IMR-90 (cell line): ENCODE results near the gene CRACDL. TPM values are rescaled to one million over a fixed set of nuclear protein-coding genes. Genes with fewer than 3 reads are reported as not detected.
"Not testable (repeated sequence)": the region's sequence is repeated elsewhere in the genome, so short reads cannot be mapped to it uniquely, and the experiment has no call there.

Experiments
- ATAC-seq: fragments of 200-7000 bp; cut with Tn5 transposase; 2 replicates; pipeline ENCODE4 v1.9.1; 2020; ENCODE audit warnings: low read depth, mild to moderate bottlenecking, moderate library complexity
- BruUV-seq: library from RNA; stranded (reverse); fragments of 400-500 nt; replicated peaks from 2 replicates; lab custom pipeline; 2021; lab: Mats Ljungman, UMichigan
- CTCF ChIA-PET: fragments of 300-600 bp; formaldehyde crosslinking; extraction: SDS; loops from one replicate; lab custom pipeline; 2021; ENCODE audit warnings: antibody characterized with exemption; lab: Yijun Ruan, JAX
- POLR2A ChIA-PET: fragments of 300-600 bp; sonication (Branson Sonifier 250); formaldehyde crosslinking; loops from one replicate; lab custom pipeline; 2022; ENCODE audit warnings: antibody characterized with exemption; ENCODE audit not compliant: unreplicated experiment; lab: Charles Lee
- DNase-seq: peaks from one replicate; pipeline ENCODE4 v3.0.0; 2013
- H2AFZ ChIP-seq: replicated peaks from 2 replicates; pipeline ENCODE3; 2013; ENCODE audit warnings: low read length, mild to moderate bottlenecking; ENCODE audit not compliant: poor library complexity
- H2AK5ac ChIP-seq: 2 replicates; pipeline ENCODE4 v1.6.1; 2013; ENCODE audit warnings: low read depth, low read length, inconsistent platforms
- H2AK9ac ChIP-seq: replicated peaks from 2 replicates; pipeline ENCODE3; 2013; ENCODE audit warnings: mild to moderate bottlenecking, low read depth, low read length, moderate library complexity; ENCODE audit not compliant: poor library complexity
- H2BK120ac ChIP-seq: 2 replicates; pipeline ENCODE4 v1.6.1; 2013; ENCODE audit warnings: low read depth, low read length, inconsistent platforms
- H2BK15ac ChIP-seq: 3 replicates; pipeline ENCODE4 v1.6.1; 2013; ENCODE audit warnings: low read depth, low read length, inconsistent platforms
- H2BK20ac ChIP-seq: 2 replicates; pipeline ENCODE4 v1.6.1; 2013; ENCODE audit warnings: low read depth, mild to moderate bottlenecking, inconsistent platforms, low read length, moderate library complexity
- H2BK5ac ChIP-seq: 2 replicates; pipeline ENCODE4 v1.6.1; 2013; ENCODE audit warnings: mild to moderate bottlenecking, low read depth, low read length, inconsistent platforms; ENCODE audit not compliant: poor library complexity, severe bottlenecking
- H3K14ac ChIP-seq: replicated peaks from 2 replicates; pipeline ENCODE4 v1.6.1; 2013; ENCODE audit warnings: low read depth, low read length, inconsistent platforms
- H3K18ac ChIP-seq: 2 replicates; pipeline ENCODE4 v1.6.1; 2013; ENCODE audit warnings: low read depth, low read length, control low read depth
- H3K23ac ChIP-seq: 2 replicates; pipeline ENCODE4 v1.6.1; 2013; ENCODE audit warnings: low read depth, low read length, inconsistent platforms
- H3K27ac ChIP-seq: 2 replicates; pipeline ENCODE4 v1.5.1; 2013; ENCODE audit warnings: mild to moderate bottlenecking, control low read depth, low read length; ENCODE audit not compliant: insufficient read depth
- H3K27me3 ChIP-seq: 2 replicates; pipeline ENCODE4 v1.6.1; 2013; ENCODE audit warnings: low read length; ENCODE audit not compliant: control insufficient read depth, insufficient read depth
- H3K36me3 ChIP-seq: 2 replicates; pipeline ENCODE4 v1.6.1; 2013; ENCODE audit warnings: low read length, mixed read lengths; ENCODE audit not compliant: control insufficient read depth, insufficient read depth
- H3K4ac ChIP-seq: 2 replicates; pipeline ENCODE4 v1.6.1; 2013; ENCODE audit warnings: low read depth, low read length, inconsistent platforms
- H3K4me1 ChIP-seq: 2 replicates; pipeline ENCODE4 v1.6.1; 2013; ENCODE audit warnings: low read length, mixed read lengths; ENCODE audit not compliant: control insufficient read depth, insufficient read depth
- H3K4me2 ChIP-seq: 2 replicates; pipeline ENCODE4 v1.6.1; 2013; ENCODE audit warnings: low read depth, mild to moderate bottlenecking, control low read depth, low read length, moderate library complexity
- H3K4me3 ChIP-seq: 2 replicates; pipeline ENCODE4 v1.5.1; 2013; ENCODE audit warnings: low read depth, mild to moderate bottlenecking, control low read depth, low read length, moderate library complexity; ENCODE audit not compliant: insufficient read depth
- H3K56ac ChIP-seq: 2 replicates; pipeline ENCODE4 v1.6.1; 2013; ENCODE audit warnings: low read length, inconsistent platforms; ENCODE audit not compliant: insufficient read depth; ENCODE audit errors: extremely low read depth
- H3K79me1 ChIP-seq, 2 experiments: 2 replicates each; pipeline ENCODE4 v1.6.1; 2013; ENCODE audit warnings: low read length in 2 of 2, inconsistent platforms in 1 of 2, low read depth in 1 of 2
- H3K9ac ChIP-seq: 2 replicates; pipeline ENCODE4 v1.6.1; 2013; ENCODE audit warnings: low read depth, low read length, control low read depth
- H3K9me1 ChIP-seq: 2 replicates; pipeline ENCODE4 v1.6.1; 2013; ENCODE audit warnings: low read length, inconsistent platforms; ENCODE audit not compliant: insufficient read depth
- H3K9me3 ChIP-seq: 2 replicates; pipeline ENCODE4 v1.6.1; 2013; ENCODE audit warnings: low read length; ENCODE audit not compliant: control insufficient read depth, insufficient read depth
- H4K20me1 ChIP-seq: 2 replicates; pipeline ENCODE4 v1.6.1; 2013; ENCODE audit warnings: low read length, inconsistent platforms; ENCODE audit not compliant: insufficient read depth
- H4K5ac ChIP-seq: 2 replicates; pipeline ENCODE4 v1.6.1; 2013; ENCODE audit warnings: mild to moderate bottlenecking, low read depth, low read length, control low read depth
- H4K8ac ChIP-seq, 2 experiments: 2 replicates each; pipeline ENCODE4 v1.6.1; 2013; ENCODE audit warnings: low read depth in 2 of 2, low read length in 2 of 2, control low read depth in 1 of 2, inconsistent platforms in 1 of 2
- H4K91ac ChIP-seq: 2 replicates; pipeline ENCODE4 v1.6.1; 2013; ENCODE audit warnings: low read depth, low read length, inconsistent platforms; ENCODE audit not compliant: insufficient read depth
- MAZ ChIP-seq: IDR thresholded peaks from 2 replicates; pipeline ENCODE4 v1.6.1; 2012; ENCODE audit warnings: low read depth, mild to moderate bottlenecking, low read length, improper control_type of control experiment, moderate library complexity, borderline replicate concordance
- MXI1 ChIP-seq: IDR thresholded peaks from 2 replicates; pipeline ENCODE4 v1.6.1; 2012; ENCODE audit warnings: low read depth, mild to moderate bottlenecking, low read length, moderate library complexity, borderline replicate concordance
- NFE2L2 ChIP-seq: fragments of 150-350 bp; IDR thresholded peaks from 2 replicates; pipeline ENCODE4 v1.6.1; 2016; ENCODE audit warnings: low read depth, mild to moderate bottlenecking, low read length
- WGBS, 2 experiments: methylation state at CpG; one replicate each; pipeline versions ENCODE4 v1.1.5 to v1.1.7; 2013; ENCODE audit warnings: missing lambda C conversion rate in 2 of 2; ENCODE audit not compliant: insufficient read length in 1 of 2; ENCODE audit errors: extremely low coverage in 2 of 2; 5-methylcytosine and 5-hydroxymethylcytosine counted together
- dilution Hi-C: fragments of 300-500 bp; cut with HindIII; formaldehyde crosslinking; loops from one replicate; pipeline ENCODE4 v1.14.3; 2018; ENCODE audit warnings: low sequenced_read_pairs; ENCODE audit not compliant: unreplicated experiment
- in situ Hi-C: fragments of 300-500 bp; cut with MboI; formaldehyde crosslinking; loops from 3 replicates; pipeline ENCODE4 v1.14.3; 2019; ENCODE audit warnings: low sequenced_read_pairs, inconsistent platforms, mixed read lengths
- intact Hi-C: fragments of 100-400 bp; cut with micrococcal nuclease; formaldehyde crosslinking; loops from 2 replicates; pipeline ENCODE4 v1.10.0; 2022
- polyA plus RNA-seq, 3 experiments: library from polyadenylated mRNA; depleted of rRNA; stranded (reverse); fragments of >200 nt; gene quantifications; 2 replicates each; pipeline ENCODE4 v1.2.3, GENCODE V29; 2012; ENCODE audit warnings: low replicate concordance in 1 of 3
- total RNA-seq: library from RNA; depleted of rRNA; stranded (reverse); fragments of >200 nt; gene quantifications from 2 replicates; pipeline ENCODE4 v1.2.3, GENCODE V29; 2012

CRACDL gene
- total and polyA plus RNA-seq, 2 of the 4 experiments (the other 2 are of a cell fraction): not detected

DNA sequence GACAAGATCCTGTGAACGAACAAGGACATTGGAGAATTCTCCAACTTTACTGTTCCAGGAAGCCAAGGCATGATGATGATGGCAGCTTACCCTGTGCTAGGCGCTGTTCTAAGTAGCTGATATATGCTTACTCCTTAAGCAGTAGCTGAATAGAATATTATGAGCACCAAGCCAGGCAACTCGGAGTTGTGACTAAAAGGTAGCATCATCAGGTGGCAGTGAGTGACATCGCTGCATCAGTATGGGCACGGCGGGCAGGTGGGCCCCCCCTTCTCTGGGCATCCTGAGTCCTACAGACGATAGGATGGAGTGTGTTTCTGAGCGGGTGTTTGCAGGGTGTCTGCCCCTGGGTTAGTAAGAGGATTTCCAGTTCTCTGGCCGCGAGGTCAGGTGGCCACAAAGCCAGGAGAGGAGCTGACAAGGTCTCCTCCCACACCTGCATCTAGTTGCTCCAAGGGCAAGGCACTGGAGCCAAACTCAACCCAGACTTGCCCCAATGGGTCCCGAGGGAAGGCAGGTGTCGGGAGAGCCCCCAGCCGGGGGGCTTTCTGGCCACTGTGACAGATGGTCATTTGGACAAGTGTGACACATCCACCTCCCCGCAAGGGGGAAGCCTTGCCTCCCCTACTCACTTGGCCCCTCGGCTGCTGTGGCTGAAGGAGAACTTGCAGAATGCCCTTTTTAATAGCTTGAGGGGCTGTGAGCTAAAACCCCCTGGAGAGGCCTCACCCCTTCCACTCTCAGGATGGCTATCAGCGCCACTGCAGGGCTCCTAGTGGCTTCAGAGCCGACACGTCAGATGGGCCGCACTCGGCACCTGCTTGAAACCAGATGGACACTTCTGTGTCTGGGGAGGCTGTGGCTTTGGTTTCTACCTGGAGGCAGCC lies 55.5 kb downstream of the CRACDL start:
- dilution Hi-C loops: no loop called here
- no peaks in the 10 kb centered on the region; the same call in 1 of the 2 replicates for H4K20me1 ChIP-seq
- BruUV-seq: no TSS peak

DNA sequence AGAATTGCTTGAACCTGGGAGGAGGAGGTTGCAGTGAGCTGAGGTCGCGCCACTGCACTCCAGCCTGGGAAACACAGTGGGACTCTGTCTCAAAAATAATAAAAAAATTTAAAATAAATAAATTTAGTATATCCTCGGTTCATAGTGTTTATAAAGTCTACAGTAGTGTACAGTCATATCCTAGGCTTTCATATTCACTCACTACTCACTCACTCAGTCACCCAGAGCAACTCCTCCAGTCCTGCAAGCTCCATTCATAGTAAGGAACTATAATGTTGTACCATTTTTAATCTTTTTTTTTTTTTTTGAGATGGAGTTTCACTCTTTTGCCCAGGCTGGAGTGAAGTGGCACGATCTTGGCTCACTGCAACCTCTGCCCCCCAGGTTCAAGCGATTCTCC lies 58.4 kb downstream of the CRACDL start:
- intact Hi-C loops, H3K27ac ChIP-seq, H3K23ac ChIP-seq, CTCF ChIA-PET, H4K91ac ChIP-seq, H3K4me1 ChIP-seq, H3K4me2 ChIP-seq, H3K14ac ChIP-seq, H2AK9ac ChIP-seq, H2BK15ac ChIP-seq, ATAC-seq, H2BK5ac ChIP-seq, H2BK20ac ChIP-seq, H3K9ac ChIP-seq, H4K20me1 ChIP-seq, H3K36me3 ChIP-seq, POLR2A ChIA-PET, DNase-seq, H3K9me1 ChIP-seq, H3K79me1 ChIP-seq, H3K56ac ChIP-seq, H2AFZ ChIP-seq, H3K4me3 ChIP-seq, H4K8ac ChIP-seq, H2AK5ac ChIP-seq, H3K9me3 ChIP-seq, BruUV-seq, dilution Hi-C loops, H3K4ac ChIP-seq, H2BK120ac ChIP-seq, H3K18ac ChIP-seq, in situ Hi-C loops, H4K5ac ChIP-seq: not testable (repeated sequence)
- peaks cover 20% of the 10 kb centered on the region for H3K27me3 ChIP-seq
- no CpG with 5 or more reads among the region's 5 CpGs for WGBS, 2 experiments

More for the DNA sequence above, 55.5 kb downstream of the CRACDL start:
- Histone ChIP-seq H3K4me3 (no peak overlapping the region), H3K9me3 (no peaks in the 10 kb centered on the region), H3K56ac (no peak overlapping the region), H2BK5ac (no peak overlapping the region), H2BK120ac (no peak overlapping the region), H3K14ac (no peak overlapping the region), H3K18ac (no peak overlapping the region), H3K27me3 (peaks cover 6% of the 10 kb centered on the region), H3K4me2 (no peak overlapping the region), H3K27ac (no peak overlapping the region), H2BK20ac (no peak overlapping the region), H3K9ac (no peak overlapping the region), H2BK15ac (no peak overlapping the region), H3K36me3 (no peaks in the 10 kb centered on the region), H2AK9ac (no peak overlapping the region), H4K8ac (no peak overlapping the region), H4K91ac (no peak overlapping the region), H2AFZ (no peak overlapping the region), H3K79me1 (no peaks in the 10 kb centered on the region), H3K4me1 (no peaks in the 10 kb centered on the region), H3K23ac (no peak overlapping the region), H2AK5ac (no peak overlapping the region), H3K4ac (no peak overlapping the region), H3K9me1 (no peaks in the 10 kb centered on the region), H4K5ac (no peak overlapping the region)
- no peak for DNase-seq
- TF ChIP-seq MAZ: no peak
- TF ChIP-seq NFE2L2: no peak
- TF ChIP-seq MXI1: no peak
- no peak for ATAC-seq
- ChIA-PET POLR2A (no interaction called here), CTCF (no interaction called here)
- in situ Hi-C loops: no loop called here
- intact Hi-C loops: no loop called here
- WGBS, 2 experiments: 70% methylated on average over 2 of the region's 20 CpGs; no CpG with 5 or more reads in 1 of the 2 experiments
